ENCODE data around the gene DNM3.

GRCh38 chr1:171834821-171835220, 6.5 kb upstream of the DNM3 start:
- TF ChIP-seq CTCF (IDR thresholded peaks at IDR 0.05; ENCODE audit: low read depth, low read length, poor library complexity, severe bottlenecking) (no peak), EZH2phosphoT487 (IDR thresholded peaks at IDR 0.05; ENCODE audit: borderline replicate concordance, low read length) (no peak)

All from DOHH2 (cell line).